ENCODE results near the gene PADI4.

- TF ChIP-seq FOXM1 (IDR thresholded peaks at IDR 0.05; ENCODE audit: borderline replicate concordance, low read depth) (no peak), TEAD4 (IDR thresholded peaks at IDR 0.05) (no peak), TAF1 (IDR thresholded peaks at IDR 0.05; ENCODE audit: low read depth) (no peak), EP300 (IDR thresholded peaks at IDR 0.05; ENCODE audit: borderline replicate concordance) (no peak), CREB1 (IDR thresholded peaks at IDR 0.05; ENCODE audit: low read depth) (no peak), REST (IDR thresholded peaks at IDR 0.05; ENCODE audit: low read depth) (no peak), USF1 (IDR thresholded peaks at IDR 0.05) (no peak), EGR1 (IDR thresholded peaks at IDR 0.05) (no peak)
Observed at GRCh38 chr1:17359808-17360207, 51.8 kb downstream of the PADI4 start.
